Measurements from ENCODE around the gene FOXB1.

Gene FOXB1

DNA sequence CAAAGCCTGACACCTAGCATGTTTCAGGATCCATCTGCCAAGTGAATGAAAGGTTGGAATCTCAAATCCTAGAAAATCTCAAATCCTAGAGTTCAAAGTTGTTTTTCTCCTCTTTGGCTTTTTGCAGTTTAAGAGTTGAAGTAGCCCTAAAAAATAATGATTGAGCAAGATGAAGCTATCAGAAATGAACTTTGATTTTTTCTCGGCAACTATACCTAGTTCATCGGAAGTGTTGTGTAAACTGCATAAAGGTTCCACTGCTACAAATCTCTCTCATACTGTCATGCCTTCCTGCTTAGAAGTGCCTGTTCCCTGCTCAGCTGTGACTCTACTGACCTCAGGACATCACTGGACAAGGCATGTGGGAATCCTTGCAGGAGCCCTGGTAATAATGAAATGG, 35.8 kb upstream of the FOXB1 start:
- TF ChIP-seq, protein P1, sequence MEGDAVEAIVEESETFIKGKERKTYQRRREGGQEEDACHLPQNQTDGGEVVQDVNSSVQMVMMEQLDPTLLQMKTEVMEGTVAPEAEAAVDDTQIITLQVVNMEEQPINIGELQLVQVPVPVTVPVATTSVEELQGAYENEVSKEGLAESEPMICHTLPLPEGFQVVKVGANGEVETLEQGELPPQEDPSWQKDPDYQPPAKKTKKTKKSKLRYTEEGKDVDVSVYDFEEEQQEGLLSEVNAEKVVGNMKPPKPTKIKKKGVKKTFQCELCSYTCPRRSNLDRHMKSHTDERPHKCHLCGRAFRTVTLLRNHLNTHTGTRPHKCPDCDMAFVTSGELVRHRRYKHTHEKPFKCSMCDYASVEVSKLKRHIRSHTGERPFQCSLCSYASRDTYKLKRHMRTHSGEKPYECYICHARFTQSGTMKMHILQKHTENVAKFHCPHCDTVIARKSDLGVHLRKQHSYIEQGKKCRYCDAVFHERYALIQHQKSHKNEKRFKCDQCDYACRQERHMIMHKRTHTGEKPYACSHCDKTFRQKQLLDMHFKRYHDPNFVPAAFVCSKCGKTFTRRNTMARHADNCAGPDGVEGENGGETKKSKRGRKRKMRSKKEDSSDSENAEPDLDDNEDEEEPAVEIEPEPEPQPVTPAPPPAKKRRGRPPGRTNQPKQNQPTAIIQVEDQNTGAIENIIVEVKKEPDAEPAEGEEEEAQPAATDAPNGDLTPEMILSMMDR (IDR thresholded peaks at IDR 0.05; ENCODE audit: insufficient read depth, low read depth, low read length, missing control alignments), result no peak
- no peak overlapping the region for H3K4me3 ChIP-seq (ENCODE audit: low read depth, low read length)
- no peak for DNase-seq (ENCODE audit: low read depth)

- no peak overlapping the region for H3K4me3 ChIP-seq (ENCODE audit: low read depth, low read length)
- no peak for DNase-seq (ENCODE audit: low read depth)
- TF ChIP-seq, protein P1 (IDR thresholded peaks at IDR 0.05; ENCODE audit: insufficient read depth, low read depth, low read length, missing control alignments), result no peak
Observed at GRCh38 chr15:59972241-59972640, 31.9 kb upstream of the FOXB1 start.

GRCh38 chr15:59976480-59977271, 27.4 kb upstream of the FOXB1 start:
- TF ChIP-seq, protein P1 (IDR thresholded peaks at IDR 0.05; ENCODE audit: insufficient read depth, low read depth, low read length, missing control alignments), result no peak
- peak; percentile 24 for DNase-seq (ENCODE audit: low read depth)
- no peak overlapping the region for H3K4me3 ChIP-seq (ENCODE audit: low read depth, low read length)

DNA sequence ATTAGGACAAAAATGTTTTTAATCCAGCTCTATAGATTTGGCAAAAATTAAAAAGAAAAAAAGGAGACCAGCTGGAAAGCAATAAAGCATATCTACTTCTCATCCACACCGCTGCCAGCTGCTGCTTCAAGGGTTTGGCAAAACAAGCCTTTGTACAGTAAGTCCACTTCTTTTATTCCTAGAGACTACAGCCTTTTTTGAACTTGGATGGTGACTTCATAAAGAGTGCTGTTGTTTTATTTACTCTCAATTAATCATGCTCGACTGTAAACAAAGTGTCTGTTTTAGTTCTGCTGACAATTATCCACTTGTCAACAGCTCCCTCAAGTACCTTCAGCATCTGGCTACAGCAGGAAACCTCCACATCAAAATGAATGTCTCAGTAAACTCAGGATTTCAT, 12.3 kb upstream of the FOXB1 start:
- H3K4me3 ChIP-seq (ENCODE audit: low read depth, low read length), result no peak overlapping the region
- DNase-seq (ENCODE audit: low read depth), result no peak
- TF ChIP-seq, protein P1 (IDR thresholded peaks at IDR 0.05; ENCODE audit: insufficient read depth, low read depth, low read length, missing control alignments), result no peak

DNA sequence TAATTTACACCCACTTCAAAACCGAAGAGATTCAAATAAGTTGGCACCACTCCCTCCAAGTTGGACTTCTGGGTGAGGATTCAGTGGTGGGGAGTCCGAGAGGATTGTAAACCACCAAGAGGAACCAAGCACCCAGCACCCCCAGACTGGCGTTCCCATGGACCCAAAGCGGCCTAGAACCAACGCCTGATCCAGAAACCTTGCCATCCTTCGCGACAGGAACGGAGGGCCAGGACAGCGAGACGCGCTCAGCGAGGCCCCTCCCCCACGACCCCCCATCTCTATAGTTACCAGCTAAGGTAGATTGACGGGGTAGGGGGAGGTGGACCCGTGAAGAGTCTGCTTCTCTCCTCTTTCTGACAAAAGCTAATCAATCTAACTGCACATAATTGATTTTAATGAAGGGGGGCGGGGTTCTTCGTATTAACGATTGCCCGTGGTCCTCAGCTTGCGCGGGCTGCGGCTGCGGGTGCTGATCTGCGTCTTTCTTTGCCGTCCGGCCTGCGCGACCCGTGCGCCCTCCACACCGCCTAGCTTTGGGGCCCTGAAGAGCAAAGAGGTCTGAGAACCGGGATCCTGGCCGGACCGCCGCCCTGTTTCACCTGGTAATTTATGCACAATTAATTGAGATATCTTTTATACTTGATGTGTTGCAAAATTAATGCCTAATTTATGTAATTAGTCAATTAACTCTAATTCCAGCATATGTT, 10.9 kb upstream of the FOXB1 start:
- no peak overlapping the region for H3K4me3 ChIP-seq (ENCODE audit: low read depth, low read length)
- TF ChIP-seq, protein P1 (IDR thresholded peaks at IDR 0.05; ENCODE audit: insufficient read depth, low read depth, low read length, missing control alignments), result no peak
- DNase-seq (ENCODE audit: low read depth), result no peak

- H3K4me3 ChIP-seq (ENCODE audit: low read depth, low read length), result no peak overlapping the region
- TF ChIP-seq, protein P1 (IDR thresholded peaks at IDR 0.05; ENCODE audit: insufficient read depth, low read depth, low read length, missing control alignments), result peak; percentile 7
- no peak for DNase-seq (ENCODE audit: low read depth)
Observed at GRCh38 chr15:59993950-59994401, 10.1 kb upstream of the FOXB1 start.

All from GM12865 (cell line).